HG03521 (cell line): ENCODE data around the gene SCN10A.

Source experiments
- ATAC-seq: cut with Tn5 transposase; IDR thresholded peaks from one replicate; pipeline ENCODE4 v1.9.1; 2021; ENCODE audit warnings: mild to moderate bottlenecking, moderate library complexity; ENCODE audit not compliant: unreplicated experiment

SCN10A gene

GRCh38 chr3:38782148-38782547 lies 33.9 kb downstream of the SCN10A start:
- no peak for ATAC-seq

GRCh38 chr3:38773528-38773927 lies 42.5 kb downstream of the SCN10A start:
- no peak for ATAC-seq

GRCh38 chr3:38763569-38763968 lies 52.4 kb downstream of the SCN10A start:
- no peak for ATAC-seq

- ATAC-seq, result no peak
Measured at GRCh38 chr3:38758557-38758956, 57.5 kb downstream of the SCN10A start.

GRCh38 chr3:38757721-38758120 lies 58.3 kb downstream of the SCN10A start:
- no peak for ATAC-seq

- ATAC-seq, result no peak
Measured at GRCh38 chr3:38756892-38757291, 59.1 kb downstream of the SCN10A start.

GRCh38 chr3:38755130-38755529 lies 60.9 kb downstream of the SCN10A start:
- ATAC-seq, result no peak

- ATAC-seq, result no peak
Measured at GRCh38 chr3:38746641-38747040, 69.4 kb downstream of the SCN10A start.

GRCh38 chr3:38743043-38743442 lies 73.0 kb downstream of the SCN10A start:
- ATAC-seq, result no peak

GRCh38 chr3:38742550-38742949 lies 73.5 kb downstream of the SCN10A start:
- no peak for ATAC-seq

- no peak for ATAC-seq
Measured at GRCh38 chr3:38740537-38740936, 75.5 kb downstream of the SCN10A start.

- ATAC-seq, result no peak
Measured at GRCh38 chr3:38739931-38740330, 76.1 kb downstream of the SCN10A start.

GRCh38 chr3:38739396-38739689 lies 76.7 kb downstream of the SCN10A start:
- ATAC-seq, result no peak

- no peak for ATAC-seq
Measured at GRCh38 chr3:38738630-38739395, 77.2 kb downstream of the SCN10A start.

GRCh38 chr3:38731522-38731921 lies 84.5 kb downstream of the SCN10A start:
- no peak for ATAC-seq

- ATAC-seq, result no peak
Measured at GRCh38 chr3:38730281-38730680, 85.7 kb downstream of the SCN10A start.

- ATAC-seq, result no peak
Measured at GRCh38 chr3:38728008-38728407, 88.0 kb downstream of the SCN10A start.

- no peak for ATAC-seq
Measured at GRCh38 chr3:38726751-38727150, 89.3 kb downstream of the SCN10A start.

GRCh38 chr3:38725726-38726419 lies 90.1 kb downstream of the SCN10A start:
- no peak for ATAC-seq

- no peak for ATAC-seq
Measured at GRCh38 chr3:38724392-38724736, 91.7 kb downstream of the SCN10A start.

- ATAC-seq, result no peak
Measured at GRCh38 chr3:38723569-38724391, 92.2 kb downstream of the SCN10A start.
